NOMO-1 treated with dmso at 0.1 percent for 144 hours (cell line): Measurements from ENCODE around the gene ZDHHC7.

Experiments
- DNase-seq: peaks from one replicate; lab custom pipeline; 2025; ENCODE audit not compliant: unreplicated experiment; lab: John Stamatoyannopoulos, UW

ZDHHC7 gene

DNA sequence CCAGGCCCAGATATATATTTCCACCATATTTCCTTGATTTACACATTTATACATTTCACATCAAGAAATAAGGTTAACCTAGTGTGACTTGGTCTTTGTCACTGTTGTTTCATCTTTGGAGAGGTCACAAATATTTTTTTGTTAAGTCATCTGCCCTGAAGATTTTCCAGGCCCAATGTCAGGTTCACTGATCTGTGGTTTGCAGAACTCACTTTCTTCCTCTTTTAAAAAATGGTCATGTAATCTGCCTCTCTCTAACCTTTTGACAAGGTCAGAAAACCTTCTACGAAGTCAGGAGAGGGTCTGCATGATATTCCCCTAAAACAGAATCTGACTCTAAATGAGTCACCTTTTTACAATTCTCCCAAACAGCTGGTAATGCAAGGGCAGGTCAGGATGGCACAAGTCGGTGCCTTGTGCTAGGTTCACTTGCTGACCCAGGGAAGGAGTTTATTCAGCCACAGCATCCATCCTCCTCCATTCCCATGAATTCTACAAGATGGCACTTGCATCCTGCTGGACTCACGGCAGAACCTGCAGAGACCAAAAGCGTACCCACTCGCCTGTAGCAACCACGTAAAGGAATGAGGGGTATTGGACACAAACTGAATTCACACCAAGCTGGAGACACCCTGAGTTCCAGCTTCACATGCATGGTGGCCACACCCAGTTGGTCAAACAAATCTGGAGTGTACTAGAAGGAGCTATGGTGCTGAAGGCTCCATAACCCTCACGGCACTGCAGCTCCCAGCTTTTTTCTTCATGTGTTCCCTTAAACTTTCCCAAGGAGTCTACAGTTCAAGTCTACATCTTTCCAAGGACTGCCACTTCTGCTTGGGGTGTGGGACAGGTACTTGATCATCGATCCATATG is 14.7 kb upstream of the ZDHHC7 start:
- DNase-seq, result peak; percentile 74

DNA sequence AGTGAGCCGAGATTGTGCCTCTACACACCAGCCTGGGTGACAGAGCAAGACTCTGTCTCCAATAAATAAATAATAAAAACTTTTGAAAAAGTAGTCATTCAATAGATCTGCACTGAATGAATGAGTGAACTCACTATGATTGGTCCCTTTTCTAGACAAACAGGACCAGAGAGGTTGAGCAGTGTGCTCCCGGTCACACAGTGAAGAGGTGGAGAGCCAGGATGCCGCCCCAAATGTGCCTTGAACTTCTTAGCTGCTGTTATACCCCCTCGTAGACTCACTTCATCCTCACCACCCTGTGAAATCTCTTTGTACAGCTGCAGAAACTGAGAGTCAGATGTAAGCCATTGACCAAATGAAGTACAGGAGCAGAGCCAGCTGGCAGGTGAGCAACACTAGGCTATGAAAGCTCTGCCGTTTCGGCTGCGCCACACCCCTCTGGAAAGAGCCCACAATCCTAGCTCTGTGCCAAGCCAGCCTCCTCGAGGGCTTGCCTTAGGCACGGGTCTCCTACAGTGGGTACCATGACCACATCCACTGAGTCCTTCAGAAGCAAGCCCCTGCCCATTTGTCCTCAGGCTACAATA is 8.4 kb upstream of the ZDHHC7 start:
- no peak for DNase-seq

DNA sequence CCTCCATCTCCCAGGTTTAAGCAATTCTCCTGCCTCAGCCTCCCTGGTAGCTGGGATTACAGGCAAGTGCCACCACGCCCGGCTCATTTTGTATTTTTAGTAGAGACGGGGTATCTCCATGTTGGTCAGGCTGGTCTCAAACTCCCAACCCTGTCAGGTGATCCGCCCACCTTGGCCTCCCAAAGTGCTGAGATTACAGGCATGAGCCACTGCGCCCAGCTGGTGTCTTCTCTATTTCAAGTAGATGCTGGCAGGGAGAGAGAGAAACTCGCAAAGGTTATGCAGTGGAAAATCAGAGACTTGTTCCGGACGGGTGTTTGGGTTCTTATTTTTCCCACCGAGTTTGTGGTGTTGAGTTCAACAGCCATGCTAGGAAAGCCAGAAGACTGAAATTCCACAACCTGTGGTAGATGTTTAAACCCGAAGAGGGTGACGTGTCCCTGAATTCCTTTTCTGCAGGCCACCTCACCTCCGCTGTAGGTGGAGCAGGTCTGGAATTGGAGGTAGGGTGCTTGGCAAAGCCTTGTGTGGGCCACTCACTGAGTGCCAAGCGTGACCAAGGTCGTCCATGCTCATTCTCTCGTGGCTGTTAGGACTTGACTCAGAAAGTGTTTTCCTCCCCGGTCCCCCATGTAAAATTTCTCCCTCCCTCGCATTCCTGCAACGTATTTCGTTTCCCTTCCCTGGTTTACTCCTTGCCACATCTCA is 7.3 kb upstream of the ZDHHC7 start:
- no peak for DNase-seq

DNA sequence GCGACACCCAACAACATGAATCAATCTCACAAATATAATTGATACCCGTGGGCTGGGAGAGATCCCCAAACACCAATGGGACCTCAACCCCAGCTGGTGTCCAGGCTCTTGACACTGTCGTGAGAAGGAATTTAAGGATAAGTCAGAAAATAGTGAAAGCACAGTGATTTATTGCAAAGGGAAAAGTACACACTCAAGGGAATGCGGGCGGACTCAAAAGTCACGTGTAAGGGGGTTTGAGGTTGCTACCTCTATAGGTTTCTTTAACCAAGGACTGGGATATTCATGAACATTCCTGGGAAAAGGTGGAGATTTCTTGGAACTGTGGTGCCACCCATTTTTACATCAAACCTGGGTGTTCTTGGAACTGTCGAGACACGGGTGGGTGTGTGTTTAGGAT is 6.3 kb upstream of the ZDHHC7 start:
- DNase-seq, result no peak

DNA sequence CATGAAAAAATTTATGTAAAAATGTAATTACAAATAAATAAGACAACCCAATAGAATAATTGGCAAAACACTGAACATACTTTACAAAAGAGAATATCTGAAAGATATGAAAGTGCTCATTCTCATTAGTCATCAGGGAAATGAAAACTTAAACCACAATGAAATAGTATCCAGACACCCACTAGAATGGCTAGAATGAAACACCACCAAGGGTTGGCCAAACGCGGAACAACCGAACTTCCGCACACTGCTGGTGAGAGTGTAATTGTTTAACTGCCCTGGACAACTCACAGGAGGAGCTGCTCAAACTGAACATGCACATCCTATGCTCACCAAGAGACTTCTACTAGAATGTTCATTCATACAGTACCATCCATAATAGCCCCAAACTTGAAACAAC is 5.8 kb upstream of the ZDHHC7 start:
- peak; percentile 83 for DNase-seq

DNA sequence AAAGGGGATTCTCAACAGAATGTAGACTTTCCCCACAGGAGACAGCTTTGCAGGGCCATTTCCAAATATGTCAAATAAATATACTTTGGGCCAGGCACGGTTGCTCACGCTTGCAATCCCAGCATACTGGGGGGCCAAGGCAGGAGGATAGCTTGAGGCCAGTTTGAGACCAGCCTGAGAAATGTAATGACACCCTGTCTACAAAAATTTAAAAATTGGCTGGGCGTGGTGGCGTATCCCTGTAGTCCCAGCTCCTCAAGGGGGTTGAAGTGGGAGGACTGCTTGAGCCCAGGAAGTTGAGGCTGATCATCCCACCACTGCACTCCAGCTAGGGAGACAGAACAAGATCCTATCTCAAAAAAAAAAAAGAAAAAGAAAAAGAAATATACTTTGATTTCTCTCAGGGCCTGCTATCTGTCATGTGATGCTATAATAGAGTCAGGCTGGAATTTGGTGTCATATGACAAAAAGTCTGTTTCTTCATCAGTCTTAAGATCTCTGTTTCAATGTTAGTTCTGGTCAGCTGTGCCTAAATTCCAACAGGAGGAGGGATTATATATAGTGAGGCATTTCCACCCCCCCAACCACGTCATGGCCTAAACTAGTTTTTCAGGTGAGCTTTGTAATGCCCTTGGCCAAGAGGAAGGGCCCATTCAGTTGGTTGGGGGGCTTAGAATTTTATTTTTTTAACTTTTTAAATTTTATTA is 4.3 kb upstream of the ZDHHC7 start:
- no peak for DNase-seq

DNA sequence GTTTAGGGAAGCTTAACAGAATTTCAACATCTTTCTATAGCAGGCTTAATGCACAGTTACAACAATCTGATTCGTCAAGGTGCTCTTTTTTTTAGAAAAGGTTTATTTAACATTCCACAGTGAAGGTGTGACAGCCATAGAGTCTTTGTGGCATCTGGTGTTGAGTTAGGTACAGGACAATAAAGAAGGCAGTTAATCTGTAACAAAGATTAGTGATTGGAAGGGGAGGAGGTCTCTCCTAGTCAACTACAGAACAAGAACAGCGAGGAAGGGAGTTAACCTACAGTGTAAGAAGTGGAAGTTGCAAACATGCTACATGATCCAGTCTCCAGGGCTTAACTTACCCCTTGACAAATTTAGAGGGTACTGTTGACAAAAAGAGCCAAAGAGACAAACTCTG is 3.0 kb upstream of the ZDHHC7 start:
- no peak for DNase-seq

DNA sequence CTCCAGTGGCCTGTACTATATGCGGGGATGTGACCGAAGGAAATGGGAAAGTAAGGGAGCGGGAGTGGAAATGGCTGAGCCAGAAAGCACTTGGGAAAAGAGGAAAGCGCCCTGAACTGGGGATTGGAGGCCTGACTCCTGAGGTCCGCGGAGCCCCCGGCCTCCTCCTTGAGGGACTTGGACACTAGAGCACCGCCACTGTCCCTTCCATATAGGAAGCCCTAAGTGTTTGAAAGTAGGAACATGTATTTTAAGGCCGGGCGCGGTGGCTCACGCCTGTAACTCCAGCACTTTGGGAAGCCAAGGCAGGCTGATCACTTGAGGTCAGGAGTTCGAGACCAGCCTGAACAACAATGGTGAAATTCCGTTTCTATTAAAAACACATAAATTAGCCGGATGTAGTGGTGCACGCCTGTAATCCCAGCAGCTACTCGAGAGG is 530 bp upstream of the ZDHHC7 start:
- DNase-seq, result no peak

DNA sequence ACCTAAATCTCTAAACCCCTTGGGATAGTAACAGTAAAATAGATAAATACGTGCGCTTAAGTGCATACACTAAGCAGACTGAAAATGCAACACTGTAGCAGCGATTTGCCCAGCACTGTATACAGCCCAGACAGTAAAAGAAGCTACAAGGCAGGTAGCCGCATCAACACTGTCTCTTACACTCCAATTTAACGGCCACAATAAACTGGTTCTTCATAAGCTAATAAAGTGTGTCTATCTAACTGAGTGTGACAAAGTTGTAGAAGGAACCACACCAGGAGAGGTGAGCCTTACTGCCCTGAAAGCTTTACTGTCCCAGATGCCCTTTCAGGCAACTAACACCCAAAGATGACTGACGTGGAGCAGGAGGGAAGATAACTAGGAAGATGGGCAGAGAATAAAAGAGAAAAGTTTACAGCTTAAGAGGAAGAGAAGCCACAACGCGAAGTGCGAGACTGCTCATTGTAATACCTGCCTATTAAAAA is 847 bp downstream of the ZDHHC7 start:
- no peak for DNase-seq

DNA sequence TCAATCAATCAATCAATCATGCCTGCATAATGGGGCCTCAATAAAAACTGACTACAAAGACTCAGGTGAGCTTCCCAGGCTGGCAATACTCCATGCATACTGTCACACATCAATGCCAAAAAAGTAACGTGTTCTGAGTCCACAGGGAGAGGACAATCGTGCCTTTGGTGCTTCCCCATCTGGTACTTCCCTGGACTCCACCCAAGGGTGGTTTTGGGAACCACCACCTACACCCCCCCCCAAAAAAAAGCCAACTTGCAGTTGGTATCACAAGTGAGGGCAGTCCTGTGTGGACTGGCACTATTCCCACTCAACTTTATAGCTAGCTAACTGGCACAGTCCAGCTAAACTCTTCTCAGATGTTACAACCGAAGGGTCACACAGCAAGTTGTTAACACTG is 3.1 kb downstream of the ZDHHC7 start:
- no peak for DNase-seq

DNA sequence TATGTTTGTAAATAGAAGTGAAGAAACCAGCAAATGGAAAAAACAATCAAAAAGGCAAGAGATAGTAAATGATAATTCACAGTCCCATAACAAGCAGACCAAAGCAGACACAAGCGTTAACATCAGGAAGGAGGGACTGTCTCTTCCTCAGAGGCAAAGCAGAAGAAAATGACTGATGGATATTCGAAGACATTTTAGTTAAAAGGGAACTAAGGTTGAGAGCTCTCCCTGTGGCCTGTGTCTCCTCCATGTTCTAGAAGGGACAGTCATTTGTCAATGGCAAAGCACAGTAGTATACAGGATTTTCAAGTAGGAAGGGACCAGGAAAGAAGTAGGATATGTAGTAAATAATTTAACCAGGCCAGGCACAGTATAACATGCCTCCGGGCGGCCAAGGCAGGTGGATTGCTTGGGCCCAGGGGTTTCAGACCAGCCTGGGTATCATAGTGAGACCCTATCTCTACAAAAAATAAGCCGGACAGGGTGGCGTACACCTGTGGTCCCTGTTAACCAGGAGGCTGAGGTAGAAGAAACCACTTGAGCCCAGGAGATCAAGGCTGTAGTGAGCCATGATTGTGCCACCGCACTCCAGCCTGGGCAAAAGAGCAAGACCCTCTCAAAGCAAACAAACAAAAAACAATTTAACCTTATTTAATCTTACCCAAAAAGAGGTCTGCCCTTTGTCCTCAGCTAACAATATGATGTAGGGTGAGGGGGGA is 3.7 kb downstream of the ZDHHC7 start:
- no peak for DNase-seq

DNA sequence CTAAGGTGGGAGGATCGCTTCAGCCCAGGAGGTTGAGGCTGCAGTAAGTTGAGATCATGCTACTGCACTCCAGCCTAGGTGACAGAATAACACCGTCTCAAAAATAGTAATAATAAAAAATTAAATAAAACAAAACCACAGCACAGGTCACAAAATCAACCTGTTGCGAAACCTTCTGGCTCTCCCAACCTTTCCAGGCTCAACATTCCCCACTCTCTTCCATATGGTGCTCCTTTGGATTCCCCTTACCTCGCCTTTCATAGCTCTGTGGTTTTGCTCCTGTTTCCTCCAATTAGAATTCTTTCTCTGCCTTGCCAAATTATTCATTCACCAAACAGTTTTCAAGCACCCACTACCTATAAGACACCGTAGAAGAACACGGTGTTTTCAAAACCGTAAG is 4.7 kb downstream of the ZDHHC7 start:
- DNase-seq, result no peak

DNA sequence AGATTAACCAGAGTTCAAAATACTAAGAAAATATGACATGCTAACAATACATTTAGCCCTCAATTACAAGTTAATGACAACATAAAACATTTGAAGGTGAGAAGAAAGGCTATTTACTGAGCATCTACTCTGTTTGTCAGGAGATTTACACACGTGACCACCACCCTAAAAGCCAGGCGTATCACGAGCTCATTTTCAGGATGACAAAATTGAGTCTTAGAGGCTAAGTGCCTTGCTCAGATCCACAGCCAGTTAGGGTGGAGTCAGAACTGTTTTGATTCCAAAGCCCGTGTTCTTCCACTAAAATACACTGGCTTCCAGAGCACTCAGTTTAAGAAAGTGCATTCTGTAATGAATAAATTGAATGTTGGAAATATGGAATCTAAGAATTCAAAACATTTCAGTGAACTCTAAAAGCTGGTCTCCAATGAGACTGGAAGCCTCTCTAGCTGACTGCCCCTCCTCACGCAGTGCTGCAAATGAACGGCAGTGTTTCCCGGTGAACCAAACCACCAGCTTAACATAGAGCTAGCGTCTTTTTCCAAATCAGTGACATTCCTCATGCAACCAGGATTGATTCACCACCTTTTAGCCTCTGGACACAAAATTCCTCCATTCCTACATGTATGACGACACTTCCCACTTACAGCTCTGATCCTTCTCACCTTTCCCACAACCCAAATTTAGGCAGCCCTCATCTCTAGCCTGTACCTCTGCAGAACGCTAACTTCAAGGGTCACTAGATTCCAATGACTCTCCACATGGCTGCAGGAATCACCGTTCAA is 5.9 kb downstream of the ZDHHC7 start:
- no peak for DNase-seq

DNA sequence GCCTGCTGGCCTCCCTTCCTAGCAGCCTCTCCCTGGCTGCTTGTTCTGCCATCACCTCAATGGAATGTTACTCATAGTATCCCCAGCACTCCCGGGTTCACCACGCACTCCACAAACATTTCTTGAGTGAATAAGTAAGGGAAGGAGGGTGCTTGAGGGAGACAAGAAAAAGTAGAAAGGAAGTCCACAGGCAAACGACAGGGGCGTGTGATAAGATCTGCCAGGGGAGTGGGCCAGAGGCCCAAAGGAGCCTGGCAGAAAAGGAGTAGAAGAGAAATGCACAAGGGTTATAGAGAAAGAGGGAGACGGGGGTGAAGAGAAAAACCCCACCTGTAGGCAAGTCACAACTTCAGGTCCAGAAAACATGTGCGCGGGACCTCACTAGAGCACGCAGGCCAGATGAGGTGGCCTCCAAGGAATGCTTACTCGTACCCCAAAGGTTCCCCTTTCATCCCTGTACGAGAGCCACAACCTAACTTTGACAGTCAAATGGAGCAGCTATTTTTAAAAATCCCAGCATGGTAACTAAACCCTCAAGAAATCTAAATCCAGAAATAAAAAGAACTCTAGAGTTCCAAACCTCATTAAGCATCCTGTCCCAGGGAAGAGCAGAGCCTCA is 6.6 kb downstream of the ZDHHC7 start:
- no peak for DNase-seq

DNA sequence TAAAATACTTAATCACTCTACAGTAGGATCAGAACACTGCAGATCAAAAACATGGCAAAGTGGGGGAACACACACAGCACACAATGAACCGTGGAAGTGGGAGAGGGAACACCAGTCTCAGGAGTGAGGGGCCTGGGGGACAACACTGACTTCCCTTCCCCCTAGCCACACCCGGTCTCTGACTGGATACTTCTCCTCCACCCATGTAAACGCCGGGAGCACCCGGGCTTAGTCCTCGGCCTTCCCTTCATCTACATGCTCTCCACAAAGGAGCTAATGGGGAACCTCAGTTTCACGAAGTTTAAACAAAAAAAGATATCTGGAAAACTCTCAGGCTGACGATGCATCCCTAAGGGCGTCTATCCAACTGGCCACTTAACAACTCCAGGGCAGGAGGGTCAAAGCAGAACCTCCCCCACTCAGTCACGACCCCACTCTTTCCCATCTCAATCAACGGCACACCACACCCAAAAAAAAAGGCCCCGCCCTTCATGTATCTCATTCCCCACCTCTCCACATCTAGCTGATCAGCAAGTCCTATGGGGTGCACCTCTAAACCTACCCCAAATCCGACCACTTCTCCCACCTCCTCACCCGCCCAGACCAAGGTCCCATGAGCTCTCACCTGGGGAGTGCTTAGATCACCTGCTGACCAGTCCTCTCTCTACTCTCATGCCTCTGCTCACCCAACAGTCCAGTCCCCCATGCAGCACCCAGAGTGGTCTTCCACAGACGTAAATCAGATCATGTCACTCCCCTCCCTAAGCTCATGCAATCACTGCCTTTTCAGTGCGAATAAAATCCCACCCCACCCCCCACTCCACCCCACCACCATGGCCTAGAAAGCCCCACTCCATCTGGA is 7.4 kb downstream of the ZDHHC7 start:
- DNase-seq, result no peak

DNA sequence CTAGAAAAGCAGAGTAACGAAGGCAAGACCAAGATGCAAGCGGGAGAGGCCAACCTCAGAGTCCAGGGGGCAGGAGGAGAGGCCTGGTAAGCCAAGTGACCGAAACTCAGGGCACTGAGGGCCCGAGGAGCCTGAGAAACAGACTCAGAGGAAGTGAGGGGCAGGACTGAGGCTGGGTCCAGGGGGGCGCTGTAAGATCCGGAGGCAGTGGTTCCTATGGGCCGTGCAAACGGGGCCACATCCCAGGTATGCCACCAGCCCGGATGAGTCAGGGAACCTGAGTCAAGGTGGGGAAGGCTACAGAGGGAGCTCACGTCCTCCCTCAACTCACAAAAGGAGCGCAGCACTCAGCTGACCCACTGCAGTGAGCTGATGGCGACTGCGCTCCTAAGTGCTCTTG is 8.3 kb downstream of the ZDHHC7 start:
- no peak for DNase-seq

DNA sequence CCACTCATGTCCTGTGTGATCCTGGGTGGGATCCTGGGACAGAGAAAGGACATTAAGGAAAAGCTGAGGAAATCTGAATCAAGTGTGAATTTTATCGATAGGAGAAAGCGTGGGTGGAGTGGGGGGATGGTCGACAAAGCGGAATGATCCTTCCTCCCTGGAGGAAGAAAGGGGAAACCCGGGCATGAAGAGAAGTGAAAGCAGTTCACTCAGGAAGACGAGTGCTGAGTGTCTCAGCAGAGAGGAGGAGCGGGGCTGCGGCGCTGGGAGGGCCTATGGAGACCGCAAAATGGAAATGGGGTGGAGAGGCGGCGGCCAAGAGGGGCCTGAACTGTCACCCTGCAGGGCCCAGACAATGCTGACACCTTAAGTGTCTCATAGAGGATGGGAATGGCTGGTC is 8.7 kb downstream of the ZDHHC7 start:
- DNase-seq, result peak; percentile 55

DNA sequence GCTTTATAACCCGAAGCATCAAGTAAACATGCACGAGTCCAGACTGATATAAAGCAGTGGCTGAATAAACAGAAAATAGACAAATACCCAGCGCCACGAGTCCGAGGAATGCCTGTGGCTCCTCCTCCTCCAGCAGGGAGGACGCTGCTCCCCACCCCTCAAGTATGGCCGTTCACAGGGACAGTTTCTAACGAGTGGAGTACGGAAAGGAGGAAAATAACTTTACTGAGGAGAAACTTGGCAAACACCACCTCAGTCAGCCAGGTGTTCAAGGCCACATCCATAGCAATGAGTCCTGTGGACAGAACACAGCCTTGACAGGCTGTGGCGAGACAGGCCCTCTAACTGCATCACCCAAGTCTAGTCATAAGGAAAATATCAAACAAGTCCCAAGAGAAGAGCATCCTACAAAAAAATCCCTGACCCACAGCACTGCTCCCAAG is 9.2 kb downstream of the ZDHHC7 start:
- DNase-seq, result no peak
